GM21619 (cell line): ENCODE results near the gene MAFG.

Experiments
- ATAC-seq: cut with Tn5 transposase; IDR thresholded peaks from one replicate; pipeline ENCODE4 v1.9.1; 2021; ENCODE audit not compliant: unreplicated experiment

Gene MAFG

DNA sequence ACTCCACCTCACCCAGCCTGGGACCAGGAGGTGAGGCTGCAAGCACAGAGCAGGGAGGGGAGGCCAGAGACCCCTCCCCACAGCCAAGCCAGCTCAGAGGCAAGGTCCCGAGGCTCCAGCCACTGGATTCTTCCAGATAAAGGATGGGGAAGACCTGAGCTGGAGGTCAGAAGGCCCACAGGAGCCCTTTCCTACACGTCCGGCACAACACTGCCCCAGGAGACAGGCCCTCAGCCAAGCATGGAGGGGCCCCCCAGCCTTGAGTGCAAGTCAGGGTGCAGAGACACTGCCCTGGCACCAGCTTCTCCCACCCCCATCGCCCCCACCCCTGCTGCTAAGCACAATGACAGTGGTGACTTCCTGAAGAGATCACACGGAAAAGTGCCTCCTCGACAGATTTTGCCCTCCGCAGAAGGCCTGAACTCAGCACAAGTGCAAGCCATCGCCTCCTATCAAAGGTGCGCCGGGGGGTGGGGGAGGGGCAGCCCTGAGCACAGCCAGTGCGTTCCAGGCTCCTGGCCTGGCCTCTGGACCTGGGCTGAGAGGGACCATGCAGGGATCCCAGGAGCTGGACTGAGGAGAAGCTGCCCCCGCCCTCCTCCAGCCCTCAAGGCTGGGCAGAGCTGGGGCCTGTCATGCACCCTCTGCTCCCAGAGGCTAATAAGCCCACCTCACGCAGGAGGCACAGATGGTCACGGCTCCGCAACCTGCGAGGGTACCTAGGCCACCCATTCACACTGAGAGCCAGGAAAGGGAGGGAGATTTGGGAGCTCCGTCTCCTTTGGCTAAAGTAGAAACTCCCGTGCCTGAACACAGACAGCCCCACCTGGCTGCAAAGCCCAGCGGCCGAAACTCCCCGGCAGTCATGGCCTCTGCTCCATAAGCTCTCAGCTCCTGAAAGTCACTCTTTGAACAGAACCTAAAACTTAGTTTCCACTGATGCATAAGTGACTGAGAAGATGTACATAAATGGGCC lies 2.7 kb downstream of the MAFG start:
- ATAC-seq = no peak

GRCh38 chr17:81923302-81924260 lies 4.0 kb downstream of the MAFG start:
- no peak for ATAC-seq

DNA sequence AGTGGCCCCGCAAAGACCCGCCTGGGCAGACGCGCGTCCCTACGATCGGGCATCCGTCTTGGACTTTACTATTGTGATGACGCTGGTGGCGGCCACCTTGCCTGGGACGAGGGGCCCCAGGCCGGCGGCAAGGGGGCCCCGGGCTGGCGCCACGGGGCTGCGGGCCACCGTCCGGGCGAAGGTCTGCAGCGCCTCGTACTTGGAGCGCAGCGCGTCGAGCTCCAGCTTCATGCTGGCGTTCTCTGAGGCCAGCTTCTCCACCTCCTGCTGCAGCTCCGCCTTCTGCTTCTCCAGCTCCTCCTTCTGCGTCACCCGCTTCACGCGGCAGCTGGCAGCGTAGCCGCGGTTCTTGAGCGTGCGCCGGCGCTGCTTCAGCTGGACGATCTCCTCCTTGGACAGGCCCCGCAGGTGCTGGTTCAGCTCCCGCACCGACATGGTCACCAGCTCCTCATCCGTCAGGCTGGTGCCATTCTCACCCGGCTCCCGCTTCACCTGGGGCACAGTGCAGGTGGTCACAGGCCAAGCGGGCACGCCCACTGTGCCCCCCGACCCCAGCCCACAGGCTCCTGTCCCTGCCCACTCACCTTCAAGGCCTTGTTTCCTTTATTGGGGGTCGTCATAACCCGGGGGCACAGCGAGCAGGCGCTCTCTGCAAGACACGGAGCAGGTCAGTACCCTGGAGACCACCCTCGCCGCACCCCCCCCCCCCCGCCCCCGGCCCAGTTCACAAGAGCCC lies 4.8 kb downstream of the MAFG start:
- ATAC-seq = no peak

GRCh38 chr17:81921996-81922565 lies 5.5 kb downstream of the MAFG start:
- no peak for ATAC-seq

GRCh38 chr17:81921537-81921862 lies 6.0 kb downstream of the MAFG start:
- no peak for ATAC-seq

DNA sequence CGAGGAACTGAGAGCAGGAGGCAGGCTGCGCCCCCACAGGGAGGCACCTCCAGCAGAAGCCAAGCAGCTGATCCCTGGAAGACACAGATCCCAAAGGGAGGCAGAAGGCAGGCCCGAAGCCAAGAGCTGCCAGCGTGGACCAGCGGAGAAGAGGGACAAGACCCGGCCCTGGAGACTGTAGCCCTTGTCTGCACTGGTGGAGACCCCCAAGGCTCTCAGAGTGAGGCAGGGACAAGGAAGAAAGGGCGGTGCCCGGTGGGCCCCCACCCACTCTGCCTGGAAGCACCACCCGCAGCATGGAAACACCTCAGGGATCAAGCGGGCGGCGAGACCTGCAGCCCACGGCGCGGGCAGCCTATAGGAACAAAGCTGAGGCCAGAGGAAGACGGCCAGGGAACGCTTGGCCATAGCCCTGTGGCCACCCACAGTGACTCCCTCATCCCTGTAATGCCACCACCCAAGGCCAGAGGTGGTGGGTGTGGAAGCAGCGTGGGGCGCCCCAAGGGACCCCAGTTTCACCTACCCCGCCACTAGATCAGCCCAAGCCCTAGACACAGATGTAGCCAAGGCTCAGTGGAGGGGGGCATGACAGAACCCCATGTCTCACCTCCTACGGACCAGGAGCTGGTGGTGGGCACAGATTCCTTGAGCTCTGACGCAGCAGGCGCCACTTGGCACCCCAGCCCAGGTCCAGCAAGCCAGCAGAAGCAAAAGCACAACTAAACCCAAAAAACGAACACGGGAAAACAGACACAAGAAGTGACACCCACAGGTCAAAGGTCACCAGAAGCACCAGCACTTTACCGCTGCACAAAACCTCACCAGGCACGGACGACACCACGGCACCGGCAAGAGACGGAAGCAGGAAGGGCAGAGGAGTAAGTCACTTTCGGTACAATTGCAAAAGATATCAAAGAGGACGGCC lies 6.7 kb downstream of the MAFG start:
- ATAC-seq = no peak

GRCh38 chr17:81918832-81919545 lies 8.5 kb downstream of the MAFG start:
- no peak for ATAC-seq

- peak; percentile 15 for ATAC-seq
Measured at GRCh38 chr17:81918333-81918669, 9.2 kb downstream of the MAFG start.

DNA sequence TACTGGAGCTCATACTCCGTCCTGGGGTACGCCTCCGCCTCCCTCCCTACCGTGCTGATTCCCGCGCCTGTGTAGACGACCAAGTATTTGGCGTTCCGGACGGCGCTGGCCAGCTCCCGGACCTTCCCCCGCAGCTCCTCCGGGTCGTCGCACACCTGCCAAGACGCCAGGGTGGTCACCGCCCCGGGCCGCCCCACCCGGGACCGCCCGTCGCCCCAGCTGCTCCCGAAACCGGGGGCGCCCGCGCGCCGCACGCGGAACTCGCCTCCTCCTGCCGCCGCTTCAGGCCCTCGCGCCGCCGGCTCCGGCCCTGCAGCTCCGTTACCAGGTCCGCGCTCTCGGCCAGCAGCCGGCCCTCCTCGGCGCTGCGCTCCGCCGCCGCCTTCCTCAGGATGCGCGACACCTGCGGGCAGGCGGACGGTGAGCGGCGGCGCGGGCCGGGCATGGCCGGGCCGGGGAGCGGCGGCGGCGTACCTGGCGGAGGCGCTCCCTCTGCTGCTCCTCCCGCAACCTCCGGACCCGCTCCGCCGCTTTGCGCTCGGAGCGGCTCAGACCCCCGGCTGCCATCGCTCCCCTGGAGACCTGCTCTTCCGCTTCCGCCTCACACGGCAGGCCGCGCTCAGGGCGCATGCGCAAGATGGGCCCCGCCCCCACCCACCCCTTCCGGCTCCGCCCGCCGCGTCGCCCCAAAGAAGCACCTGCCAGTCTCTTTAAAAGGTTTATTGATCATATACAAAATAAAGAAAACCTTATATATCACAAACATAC lies 9.8 kb downstream of the MAFG start, which contains the start of gene SIRT7:
SIRT7 (minus strand) TSS at position 612 of the 768 bp plus-strand sequence; CDS start at position 567, 45 bp downstream.
- peak; percentile 60 for ATAC-seq

- no peak for ATAC-seq
Measured at GRCh38 chr17:81916234-81917001, 11.1 kb downstream of the MAFG start.

DNA sequence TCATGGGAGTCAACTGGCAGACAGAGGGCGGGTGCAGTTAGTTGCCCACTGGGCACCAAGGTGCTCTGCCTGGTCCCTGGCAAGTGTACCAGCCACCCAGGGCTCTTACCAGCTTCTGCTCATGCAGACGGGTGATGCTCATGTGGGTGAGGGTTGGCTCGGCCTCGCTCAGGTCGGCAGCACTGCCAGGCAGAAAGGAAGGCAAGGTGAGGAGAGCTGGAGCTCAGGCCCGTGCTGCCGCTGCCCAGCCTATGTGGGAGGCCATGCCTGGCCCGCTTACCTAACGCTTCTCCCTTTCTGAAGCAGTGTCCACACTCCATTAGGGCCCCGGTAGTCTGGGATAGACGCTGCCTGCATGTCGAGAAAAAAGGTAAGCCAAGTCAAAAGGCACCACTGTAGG lies 12.2 kb downstream of the MAFG start:
- no peak for ATAC-seq

- no peak for ATAC-seq
Measured at GRCh38 chr17:81914103-81914850, 13.3 kb downstream of the MAFG start.

DNA sequence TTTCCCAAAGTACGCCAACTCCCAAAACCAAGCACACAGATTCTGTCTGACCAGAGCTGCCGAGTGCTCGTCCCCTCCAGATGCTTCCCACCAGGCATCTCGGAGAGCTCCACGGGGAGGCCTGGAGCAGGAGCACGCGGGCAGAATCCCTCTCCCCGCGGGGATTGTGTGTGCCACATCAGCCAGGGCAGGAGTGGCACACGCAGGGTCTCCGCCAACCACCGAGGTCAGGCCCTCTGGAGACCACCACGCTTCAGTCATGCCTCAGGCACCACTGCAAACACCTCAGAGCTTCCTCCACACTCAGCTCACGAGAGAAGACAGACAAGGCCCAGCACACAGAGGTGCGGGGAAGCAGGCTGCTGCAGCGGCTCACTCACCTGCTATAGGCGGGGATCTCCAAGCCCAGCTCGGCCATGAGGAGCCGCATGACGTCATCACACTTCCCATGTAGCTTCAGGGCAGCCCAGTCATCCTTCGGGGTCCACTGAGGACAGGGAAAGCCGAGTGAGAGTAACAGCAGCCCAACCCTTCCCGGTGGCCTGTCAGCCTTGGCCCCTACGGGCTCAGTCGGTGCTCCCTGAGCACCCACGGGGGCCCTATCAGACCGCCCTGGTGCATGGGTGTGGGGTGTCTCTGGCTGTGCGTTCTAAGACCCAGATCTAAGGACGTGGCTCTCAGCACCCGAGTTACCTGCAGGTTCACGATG lies 14.0 kb downstream of the MAFG start:
- ATAC-seq = no peak

GRCh38 chr17:81912441-81913309 lies 14.9 kb downstream of the MAFG start:
- no peak for ATAC-seq

GRCh38 chr17:81911969-81912368 lies 15.6 kb downstream of the MAFG start:
- no peak for ATAC-seq
